Measurements from ENCODE around the gene CLNK.
A peak's percentile ranks its signal among the peaks of the same experiment; 100 is the strongest.

The CLNK gene

GRCh38 chr4:10698172-10698571 is 13.6 kb upstream of the CLNK start:
- DNase-seq, result no peak

DNA sequence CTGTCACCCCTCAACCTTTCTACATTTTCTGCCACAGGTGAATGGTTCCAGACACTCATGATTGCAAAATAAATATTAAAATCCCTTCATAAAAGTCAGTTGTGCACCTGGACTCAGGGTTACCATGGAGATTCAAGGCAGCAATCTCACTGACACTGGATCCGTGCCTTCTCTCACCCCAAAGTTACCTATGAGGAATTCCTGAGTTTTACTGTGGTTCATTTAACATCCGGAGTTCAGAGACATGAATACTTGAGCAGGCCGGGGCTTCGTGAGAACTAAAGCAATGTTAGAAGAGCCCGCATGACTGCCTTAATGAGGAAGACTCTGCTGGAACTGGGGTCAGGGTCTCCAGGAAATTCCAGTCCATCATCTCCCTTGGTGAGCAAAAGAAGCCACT is 12.5 kb upstream of the CLNK start:
- peak; percentile 29 to 35 for DNase-seq

DNA sequence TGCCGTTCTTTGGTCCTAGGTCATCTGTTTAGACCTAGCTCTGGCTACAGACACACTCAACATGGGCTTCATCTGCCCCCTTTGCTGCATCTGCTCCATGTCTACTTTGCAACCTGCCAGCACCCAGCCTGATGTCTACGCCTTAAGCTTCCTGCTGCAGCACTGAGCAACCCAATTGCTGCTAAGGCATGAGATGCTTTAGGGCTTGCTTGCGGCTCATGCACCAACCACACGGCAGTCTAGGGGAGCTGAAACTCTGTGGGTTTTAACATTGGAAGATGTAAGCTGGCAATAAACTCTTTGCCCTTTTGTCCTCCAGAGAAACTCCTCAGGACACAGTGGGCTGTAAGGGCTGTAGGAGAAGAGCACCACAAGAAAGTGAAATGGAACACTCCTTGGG is 11.7 kb upstream of the CLNK start:
- DNase-seq, result no peak

DNA sequence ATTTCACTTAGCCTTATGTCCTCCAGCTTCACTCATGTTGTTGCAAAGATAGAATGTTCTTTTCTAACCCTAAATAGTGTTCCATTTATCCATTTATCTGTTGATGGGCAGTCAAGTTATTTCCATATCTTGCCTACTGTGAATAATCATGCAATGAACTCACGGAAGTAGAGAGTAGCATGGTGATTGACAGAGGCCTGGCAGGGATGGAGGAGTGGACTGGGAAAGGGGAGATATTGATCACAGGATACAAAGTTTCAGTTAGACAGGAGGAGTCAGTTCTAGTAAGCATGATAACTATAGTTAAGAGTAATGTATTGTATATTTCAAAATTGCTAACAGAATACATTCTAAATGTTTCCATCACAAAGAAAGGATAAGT is 10.3 kb upstream of the CLNK start:
- DNase-seq, result no peak

- DNase-seq, result no peak
These were observed 9.7 kb upstream of the CLNK start for GRCh38 chr4:10694151-10694827.

- no peak for DNase-seq
These were observed 7.1 kb upstream of the CLNK start for GRCh38 chr4:10691651-10692050.

GRCh38 chr4:10690185-10690907 is 5.8 kb upstream of the CLNK start:
- DNase-seq, result no peak

- DNase-seq, result no peak
These were observed 4.3 kb upstream of the CLNK start for GRCh38 chr4:10688846-10689245.

- DNase-seq, result no peak
These were observed 3.5 kb upstream of the CLNK start for GRCh38 chr4:10688022-10688421.

DNA sequence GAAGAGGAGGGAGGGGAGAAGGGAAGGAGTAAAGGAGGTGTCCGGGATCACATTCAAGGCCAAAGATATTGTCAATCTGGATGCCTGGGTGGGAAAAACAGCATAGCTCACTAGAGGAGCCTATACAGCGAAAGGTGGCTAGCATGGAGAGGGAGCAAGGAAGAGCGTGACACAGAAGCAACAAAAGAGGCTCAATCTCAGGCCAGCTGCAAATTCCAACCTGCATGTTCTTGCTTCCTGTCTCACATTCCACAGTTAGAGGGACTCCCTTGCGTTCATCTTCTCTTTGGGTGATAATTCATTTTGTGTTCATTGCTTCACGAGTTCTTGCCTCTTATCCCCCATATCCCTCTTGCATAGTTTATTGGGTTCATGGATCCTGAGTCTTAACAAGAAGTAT is 3.0 kb upstream of the CLNK start:
- DNase-seq, result no peak

- no peak for DNase-seq
These were observed 2.2 kb downstream of the CLNK start for GRCh38 chr4:10682397-10682796.

DNA sequence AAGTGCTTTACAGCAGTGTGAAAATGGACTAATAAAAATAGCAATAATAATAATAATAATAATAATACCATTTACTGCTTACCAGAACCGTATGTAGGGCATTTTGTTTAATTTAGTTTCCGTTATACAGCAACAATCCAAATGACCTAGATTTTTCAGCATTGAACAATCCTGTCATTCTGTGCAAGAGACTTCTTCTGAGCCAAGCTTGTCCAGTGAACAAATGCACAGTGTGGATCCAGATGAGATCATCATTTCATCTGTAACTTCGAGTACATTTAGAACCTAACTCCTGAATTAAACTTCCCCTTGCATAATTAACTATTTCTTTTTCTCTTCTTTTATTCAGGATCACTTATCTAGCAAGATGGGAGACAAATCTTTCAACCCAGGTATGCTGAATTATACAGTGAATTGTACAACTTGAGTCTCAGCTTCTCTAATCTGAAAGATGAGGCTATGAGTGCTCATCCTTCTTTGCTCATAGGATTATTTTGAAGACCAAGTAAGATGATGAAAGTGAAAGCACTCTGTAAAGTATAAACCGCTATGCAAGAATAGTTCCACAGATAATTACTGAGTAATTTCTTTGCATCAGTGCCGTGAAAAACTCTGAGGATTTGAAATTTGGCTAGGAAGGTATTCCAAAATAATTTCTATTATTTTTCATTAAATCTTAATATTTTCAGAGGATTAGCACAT is 6.6 kb downstream of the CLNK start:
- no peak for DNase-seq

DNA sequence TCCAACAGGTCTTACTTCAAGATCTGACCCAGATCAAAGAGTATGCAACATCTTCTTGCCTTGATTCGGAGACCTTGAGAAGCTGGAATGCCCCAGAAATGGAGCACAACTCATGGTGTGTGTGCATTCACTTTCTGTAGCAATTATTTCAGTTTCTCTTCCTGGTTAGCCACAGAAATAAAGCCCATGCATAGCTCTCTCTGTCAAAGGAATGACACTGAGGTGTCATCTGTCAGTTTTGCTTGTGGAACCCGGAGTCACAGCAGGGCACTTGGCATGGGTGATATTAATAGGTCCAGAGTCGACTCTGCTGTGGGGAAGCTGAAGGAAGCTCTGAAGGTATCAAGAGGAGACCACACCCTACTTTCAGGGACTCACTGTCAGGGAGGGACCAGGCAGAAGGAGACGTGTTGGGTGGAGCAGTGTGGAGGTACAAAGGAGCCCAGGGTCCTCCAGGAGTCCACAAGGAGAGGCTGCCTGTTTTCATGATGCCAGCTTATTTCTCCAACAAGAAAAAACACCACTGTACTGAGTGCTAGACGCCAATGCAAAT is 10.7 kb downstream of the CLNK start:
- DNase-seq, result no peak

GRCh38 chr4:10672379-10672778 is 12.2 kb downstream of the CLNK start:
- DNase-seq, result no peak

GRCh38 chr4:10671799-10672198 is 12.8 kb downstream of the CLNK start:
- no peak for DNase-seq

DNA sequence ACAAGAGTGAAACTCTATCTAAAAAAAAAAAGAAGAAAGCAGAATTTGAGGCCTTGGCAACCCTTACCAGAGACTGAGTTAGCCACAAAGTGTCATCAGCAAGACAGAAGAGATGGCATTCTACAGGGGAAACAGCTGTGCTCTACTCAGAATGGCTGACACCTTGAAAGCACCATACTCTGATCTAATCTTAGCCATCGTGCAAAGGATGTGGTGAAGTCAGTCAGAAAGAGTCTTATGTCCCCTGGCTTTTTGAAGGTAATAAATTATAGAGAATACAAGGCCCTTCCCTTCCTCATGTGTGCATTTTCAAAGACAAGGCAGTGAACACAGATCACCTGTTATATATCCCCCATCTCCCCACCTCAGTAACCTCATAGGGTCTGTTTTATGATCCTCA is 13.2 kb downstream of the CLNK start:
- no peak for DNase-seq

GRCh38 chr4:10670321-10670720 is 14.2 kb downstream of the CLNK start:
- no peak for DNase-seq

DNA sequence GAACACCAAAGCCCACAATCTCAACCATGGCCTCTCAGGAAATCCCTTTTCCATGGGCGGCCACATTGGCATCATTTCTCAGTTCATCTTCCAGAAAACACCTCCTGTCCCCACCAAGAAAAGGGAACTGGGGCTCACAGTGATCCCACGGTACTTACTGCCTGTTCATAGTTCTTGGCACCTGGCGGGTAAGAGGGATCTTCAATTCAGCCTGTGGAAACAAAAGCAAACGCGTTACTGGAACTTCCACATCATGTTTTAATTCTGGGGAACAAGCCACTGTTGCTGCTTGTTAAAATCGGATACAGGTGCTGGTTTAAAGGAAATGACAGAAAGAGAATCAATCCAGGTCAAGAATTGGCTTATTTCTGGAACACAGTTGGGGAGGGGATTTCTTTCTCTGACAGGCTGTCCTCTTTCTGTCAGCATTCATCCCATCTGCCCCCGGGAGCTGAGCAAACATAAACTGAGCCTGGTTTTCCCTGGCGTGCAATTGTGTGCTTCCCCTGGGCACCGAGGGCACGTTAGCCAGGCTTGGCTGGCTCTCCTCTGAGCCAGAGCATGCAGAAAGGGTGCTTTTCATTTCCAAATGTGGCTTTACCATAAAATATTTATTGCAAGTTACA is 16.8 kb downstream of the CLNK start:
- DNase-seq, result peak; percentile 19 to 63

DNA sequence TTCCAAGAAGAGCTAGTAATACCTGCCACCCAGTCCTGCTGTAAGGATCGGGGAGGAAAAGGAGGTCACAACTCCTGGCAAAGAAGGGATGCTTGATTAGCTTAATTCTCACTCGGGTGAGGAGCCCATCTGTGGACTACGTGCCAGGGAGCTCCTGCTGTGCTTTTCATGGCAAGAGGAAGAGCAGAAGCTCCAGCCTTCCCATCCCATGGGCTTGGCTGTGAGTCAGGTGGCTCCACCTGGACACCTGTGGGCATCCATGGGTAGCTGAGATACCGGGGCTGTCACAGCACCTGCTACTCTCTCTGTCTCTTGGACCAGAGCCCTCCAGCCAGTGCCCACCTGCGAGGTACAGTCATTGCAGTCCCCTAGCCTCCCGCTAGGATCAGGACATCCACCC is 18.0 kb downstream of the CLNK start:
- peak in 1 of 2 experiments; percentile 8 for DNase-seq

DNA sequence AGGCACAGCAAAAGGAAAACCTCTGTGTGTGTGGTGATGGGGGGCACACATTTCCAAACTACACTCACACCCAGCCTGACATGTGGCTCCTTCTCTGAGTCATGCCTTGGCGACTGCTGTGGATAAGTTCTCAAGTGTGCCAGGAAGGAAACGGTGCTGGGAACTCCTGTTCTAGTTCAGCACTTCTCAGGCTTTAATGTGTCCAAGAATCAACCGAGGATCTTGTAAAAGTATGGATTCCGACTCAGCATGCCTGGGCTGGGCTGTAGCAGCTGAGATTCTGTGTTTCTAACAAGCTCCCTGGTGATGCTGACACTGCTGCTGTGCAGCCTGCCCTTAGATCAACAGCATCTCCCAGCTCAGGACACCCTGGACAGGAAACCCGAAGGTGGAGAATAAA is 20.2 kb downstream of the CLNK start:
- no peak for DNase-seq

DNA sequence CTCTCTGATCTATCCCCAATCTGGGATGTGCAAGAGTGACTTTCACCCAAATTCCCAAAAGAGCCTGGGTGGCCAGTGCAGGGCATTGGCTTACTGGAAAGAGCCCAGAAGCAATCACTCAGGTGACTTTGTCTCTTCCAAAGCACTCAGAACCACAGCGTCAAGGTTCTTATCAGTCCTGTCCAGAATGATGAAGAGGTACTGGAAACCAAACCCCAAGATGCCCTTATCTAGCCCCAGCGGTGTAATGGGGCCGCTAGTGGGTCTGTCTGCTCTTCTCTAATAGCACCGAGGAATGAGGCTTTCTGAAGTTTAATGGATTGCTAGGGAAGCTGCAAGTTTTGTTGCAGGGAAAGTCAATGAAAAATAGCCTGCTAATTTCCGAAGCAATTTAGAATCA is 21.6 kb downstream of the CLNK start:
- DNase-seq, result no peak

DNA sequence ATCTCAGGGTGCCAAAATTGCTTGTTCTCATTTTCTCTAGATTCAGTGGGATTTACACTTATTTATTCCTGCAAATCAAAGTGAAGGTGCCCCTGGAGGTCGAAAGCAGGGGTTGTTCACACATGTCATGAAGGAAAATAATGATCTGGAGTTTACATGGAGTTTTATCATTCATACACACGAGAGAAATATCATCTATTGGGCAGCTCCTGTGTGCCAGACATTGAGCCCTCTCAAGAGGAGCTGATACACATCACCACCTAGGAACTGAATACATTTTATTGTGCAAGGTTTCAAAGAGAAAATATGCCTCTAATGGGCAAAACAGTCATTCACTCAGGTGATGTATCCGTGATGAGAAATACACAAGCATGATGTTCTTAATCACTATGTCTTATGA is 23.5 kb downstream of the CLNK start:
- no peak for DNase-seq

DNA sequence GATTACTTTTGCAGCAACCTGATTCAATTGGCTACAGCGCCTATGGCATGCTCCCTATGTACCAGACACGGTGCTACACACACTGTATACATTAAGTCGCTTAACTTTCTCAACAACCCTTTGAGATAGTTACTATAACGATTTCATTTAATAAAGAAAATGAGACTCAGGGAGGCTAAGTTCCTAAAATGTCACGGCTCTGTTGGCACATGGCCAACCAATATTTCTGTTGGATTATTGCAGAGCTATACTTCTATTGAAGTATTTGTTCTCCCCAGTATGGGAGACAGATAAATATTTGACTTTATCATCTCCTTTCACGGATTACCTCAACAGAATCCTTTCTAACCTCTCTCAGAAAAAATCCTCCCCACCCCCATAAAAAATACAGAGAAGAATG is 25.3 kb downstream of the CLNK start:
- no peak for DNase-seq

- no peak for DNase-seq
These were observed 27.6 kb downstream of the CLNK start for GRCh38 chr4:10656988-10657387.

All from SHP77 (cell line).